ENCODE results near the gene PPIL1. TPM values are rescaled to one million over a fixed set of nuclear protein-coding genes. Genes with fewer than 3 reads are reported as not detected.

Gene PPIL1
- total and polyA plus RNA-seq, 2 of the 13 experiments (the other 11 are each of a cell fraction or from before 2014, with no cell fraction given): 74.2 to 144 TPM

DNA sequence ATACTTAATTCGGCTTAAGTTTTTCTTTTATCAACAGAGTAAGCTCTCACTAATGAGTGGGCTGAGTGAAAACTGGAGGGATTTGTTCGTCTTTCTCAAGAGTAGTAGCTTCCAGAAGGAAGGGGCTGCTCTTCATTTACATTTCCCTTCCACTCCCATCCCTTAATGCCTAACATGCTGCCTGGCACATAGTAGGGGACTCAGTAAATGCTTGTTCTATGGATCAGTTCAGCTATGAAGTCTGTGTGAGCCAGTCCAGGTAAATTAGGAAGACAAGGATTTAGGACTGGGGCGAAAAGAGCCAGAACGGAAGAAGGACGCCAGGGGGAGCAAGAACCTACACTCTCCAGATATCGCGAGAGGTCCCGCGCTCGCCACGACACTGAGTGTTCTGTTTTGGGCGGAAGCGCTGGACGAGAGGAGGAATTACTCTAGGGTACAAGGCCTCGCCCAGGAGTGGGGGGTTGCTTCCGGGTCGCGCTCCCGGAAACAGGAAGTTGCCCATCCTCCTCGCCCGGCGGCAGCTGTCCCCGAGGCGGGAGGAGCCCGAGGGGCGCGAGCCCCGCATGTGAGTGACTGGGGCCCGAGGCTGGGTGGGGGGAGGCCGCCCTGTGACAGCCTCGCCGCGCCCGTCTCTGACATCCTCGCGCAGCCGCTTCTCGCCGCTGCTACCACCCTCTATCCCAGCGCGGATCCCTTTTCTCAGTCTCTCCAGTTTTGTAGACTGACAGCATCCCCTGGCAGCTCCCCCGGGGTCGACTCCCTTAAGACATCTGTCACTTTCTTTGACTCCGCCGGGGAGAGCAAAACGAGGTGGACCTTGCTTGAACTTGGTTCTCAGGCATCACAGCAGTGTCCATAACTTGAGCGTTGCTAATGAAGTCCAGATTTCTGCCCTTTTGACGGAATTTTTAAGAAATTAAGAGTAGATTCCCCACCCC is 11.1 kb upstream of the PPIL1 start, which contains the start of gene C6orf89 (continued):
- TF ChIP-seq, protein P1, sequence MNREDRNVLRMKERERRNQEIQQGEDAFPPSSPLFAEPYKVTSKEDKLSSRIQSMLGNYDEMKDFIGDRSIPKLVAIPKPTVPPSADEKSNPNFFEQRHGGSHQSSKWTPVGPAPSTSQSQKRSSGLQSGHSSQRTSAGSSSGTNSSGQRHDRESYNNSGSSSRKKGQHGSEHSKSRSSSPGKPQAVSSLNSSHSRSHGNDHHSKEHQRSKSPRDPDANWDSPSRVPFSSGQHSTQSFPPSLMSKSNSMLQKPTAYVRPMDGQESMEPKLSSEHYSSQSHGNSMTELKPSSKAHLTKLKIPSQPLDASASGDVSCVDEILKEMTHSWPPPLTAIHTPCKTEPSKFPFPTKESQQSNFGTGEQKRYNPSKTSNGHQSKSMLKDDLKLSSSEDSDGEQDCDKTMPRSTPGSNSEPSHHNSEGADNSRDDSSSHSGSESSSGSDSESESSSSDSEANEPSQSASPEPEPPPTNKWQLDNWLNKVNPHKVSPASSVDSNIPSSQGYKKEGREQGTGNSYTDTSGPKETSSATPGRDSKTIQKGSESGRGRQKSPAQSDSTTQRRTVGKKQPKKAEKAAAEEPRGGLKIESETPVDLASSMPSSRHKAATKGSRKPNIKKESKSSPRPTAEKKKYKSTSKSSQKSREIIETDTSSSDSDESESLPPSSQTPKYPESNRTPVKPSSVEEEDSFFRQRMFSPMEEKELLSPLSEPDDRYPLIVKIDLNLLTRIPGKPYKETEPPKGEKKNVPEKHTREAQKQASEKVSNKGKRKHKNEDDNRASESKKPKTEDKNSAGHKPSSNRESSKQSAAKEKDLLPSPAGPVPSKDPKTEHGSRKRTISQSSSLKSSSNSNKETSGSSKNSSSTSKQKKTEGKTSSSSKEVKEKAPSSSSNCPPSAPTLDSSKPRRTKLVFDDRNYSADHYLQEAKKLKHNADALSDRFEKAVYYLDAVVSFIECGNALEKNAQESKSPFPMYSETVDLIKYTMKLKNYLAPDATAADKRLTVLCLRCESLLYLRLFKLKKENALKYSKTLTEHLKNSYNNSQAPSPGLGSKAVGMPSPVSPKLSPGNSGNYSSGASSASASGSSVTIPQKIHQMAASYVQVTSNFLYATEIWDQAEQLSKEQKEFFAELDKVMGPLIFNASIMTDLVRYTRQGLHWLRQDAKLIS (CRISPR knock-in tag; IDR thresholded peaks at IDR 0.05): no peak
- TF ChIP-seq ZNF883 (CRISPR knock-in tag; IDR thresholded peaks at IDR 0.05; ENCODE audit: not compliant biosample characterization): peak; percentile 79
- TF ChIP-seq, protein P2, sequence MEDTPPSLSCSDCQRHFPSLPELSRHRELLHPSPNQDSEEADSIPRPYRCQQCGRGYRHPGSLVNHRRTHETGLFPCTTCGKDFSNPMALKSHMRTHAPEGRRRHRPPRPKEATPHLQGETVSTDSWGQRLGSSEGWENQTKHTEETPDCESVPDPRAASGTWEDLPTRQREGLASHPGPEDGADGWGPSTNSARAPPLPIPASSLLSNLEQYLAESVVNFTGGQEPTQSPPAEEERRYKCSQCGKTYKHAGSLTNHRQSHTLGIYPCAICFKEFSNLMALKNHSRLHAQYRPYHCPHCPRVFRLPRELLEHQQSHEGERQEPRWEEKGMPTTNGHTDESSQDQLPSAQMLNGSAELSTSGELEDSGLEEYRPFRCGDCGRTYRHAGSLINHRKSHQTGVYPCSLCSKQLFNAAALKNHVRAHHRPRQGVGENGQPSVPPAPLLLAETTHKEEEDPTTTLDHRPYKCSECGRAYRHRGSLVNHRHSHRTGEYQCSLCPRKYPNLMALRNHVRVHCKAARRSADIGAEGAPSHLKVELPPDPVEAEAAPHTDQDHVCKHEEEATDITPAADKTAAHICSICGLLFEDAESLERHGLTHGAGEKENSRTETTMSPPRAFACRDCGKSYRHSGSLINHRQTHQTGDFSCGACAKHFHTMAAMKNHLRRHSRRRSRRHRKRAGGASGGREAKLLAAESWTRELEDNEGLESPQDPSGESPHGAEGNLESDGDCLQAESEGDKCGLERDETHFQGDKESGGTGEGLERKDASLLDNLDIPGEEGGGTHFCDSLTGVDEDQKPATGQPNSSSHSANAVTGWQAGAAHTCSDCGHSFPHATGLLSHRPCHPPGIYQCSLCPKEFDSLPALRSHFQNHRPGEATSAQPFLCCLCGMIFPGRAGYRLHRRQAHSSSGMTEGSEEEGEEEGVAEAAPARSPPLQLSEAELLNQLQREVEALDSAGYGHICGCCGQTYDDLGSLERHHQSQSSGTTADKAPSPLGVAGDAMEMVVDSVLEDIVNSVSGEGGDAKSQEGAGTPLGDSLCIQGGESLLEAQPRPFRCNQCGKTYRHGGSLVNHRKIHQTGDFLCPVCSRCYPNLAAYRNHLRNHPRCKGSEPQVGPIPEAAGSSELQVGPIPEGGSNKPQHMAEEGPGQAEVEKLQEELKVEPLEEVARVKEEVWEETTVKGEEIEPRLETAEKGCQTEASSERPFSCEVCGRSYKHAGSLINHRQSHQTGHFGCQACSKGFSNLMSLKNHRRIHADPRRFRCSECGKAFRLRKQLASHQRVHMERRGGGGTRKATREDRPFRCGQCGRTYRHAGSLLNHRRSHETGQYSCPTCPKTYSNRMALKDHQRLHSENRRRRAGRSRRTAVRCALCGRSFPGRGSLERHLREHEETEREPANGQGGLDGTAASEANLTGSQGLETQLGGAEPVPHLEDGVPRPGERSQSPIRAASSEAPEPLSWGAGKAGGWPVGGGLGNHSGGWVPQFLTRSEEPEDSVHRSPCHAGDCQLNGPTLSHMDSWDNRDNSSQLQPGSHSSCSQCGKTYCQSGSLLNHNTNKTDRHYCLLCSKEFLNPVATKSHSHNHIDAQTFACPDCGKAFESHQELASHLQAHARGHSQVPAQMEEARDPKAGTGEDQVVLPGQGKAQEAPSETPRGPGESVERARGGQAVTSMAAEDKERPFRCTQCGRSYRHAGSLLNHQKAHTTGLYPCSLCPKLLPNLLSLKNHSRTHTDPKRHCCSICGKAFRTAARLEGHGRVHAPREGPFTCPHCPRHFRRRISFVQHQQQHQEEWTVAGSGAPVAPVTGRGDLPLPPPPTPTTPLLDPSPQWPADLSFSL (CRISPR knock-in tag; IDR thresholded peaks at IDR 0.05): no peak
- TF ChIP-seq MAFK (conservative IDR thresholded peaks at IDR 0.05 in 1 of 2, IDR thresholded peaks at IDR 0.05 in 1 of 2; ENCODE audit: low read length in 2 of 2): no peak
- TF ChIP-seq EHMT2 (IDR thresholded peaks at IDR 0.05; ENCODE audit: borderline replicate concordance, low read depth, low read length): 0 out of 2 replicates have a peak, but pooled peaks have one; percentile 33
- peak; percentile 96 for TF ChIP-seq KDM3A (CRISPR knock-in tag; IDR thresholded peaks at IDR 0.05; ENCODE audit: low read depth)
- TF ChIP-seq ETV6 (CRISPR knock-in tag; conservative IDR thresholded peaks at IDR 0.05): peak; percentile 99
- peak; percentile 99 for TF ChIP-seq TARDBP (CRISPR knock-in tag; IDR thresholded peaks at IDR 0.05)
- TF ChIP-seq NFKBIZ (CRISPR knock-in tag; IDR thresholded peaks at IDR 0.05): peak; percentile 93
- TF ChIP-seq, protein P3, sequence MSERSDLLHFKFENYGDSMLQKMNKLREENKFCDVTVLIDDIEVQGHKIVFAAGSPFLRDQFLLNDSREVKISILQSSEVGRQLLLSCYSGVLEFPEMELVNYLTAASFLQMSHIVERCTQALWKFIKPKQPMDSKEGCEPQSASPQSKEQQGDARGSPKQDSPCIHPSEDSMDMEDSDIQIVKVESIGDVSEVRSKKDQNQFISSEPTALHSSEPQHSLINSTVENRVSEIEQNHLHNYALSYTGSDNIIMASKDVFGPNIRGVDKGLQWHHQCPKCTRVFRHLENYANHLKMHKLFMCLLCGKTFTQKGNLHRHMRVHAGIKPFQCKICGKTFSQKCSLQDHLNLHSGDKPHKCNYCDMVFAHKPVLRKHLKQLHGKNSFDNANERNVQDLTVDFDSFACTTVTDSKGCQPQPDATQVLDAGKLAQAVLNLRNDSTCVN (CRISPR knock-in tag; IDR thresholded peaks at IDR 0.05; ENCODE audit: borderline replicate concordance): peak; percentile 51; the same call in 1 of the 2 replicates
- no peak for TF ChIP-seq ZNF235 (CRISPR knock-in tag; IDR thresholded peaks at IDR 0.05; ENCODE audit: borderline replicate concordance)
- peak; percentile 92 for TF ChIP-seq ZNF792 (CRISPR knock-in tag; IDR thresholded peaks at IDR 0.05)

Measured in HepG2 (cell line).